GM18502 (cell line): ENCODE data around the gene TMEM266.

Experiments
- ATAC-seq: cut with Tn5 transposase; IDR thresholded peaks from one replicate; pipeline ENCODE4 v1.9.1; 2021; ENCODE audit warnings: mild to moderate bottlenecking; ENCODE audit not compliant: unreplicated experiment, poor library complexity

The TMEM266 gene

DNA sequence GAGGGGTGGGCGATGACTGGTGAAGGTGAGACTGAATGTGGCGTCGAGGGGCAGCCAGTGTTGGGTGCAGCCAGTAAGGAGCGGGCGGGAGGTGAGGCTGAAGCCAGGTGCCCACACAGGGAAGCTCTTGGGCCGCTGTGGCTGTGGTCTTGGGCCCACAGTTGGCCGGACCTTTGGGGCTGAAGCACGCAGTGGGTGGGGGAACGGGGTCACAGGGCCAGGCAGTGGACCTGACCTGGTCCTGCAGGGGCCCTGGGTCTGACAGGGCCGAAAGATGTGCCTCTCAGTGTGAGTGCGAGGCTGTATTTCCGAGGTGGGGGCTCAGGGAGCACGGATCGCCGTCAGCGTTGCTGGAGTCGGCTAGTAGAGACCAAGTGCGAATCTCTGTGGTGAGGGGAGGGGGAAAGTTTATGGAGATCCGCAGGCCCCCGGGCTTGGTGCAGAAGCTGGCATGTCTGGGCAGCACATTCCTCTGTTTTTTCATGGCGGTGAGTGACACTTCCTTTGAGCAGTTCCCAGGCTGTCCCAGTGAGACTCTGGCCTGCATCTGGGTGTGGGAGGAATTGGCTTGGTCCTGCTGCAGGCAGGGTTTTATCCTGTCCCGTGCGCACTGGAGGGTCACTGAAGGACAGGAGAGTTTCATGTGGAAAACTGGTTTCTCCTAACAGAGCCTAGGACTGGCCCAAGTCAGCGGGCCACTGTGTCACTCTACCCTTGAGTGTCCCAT lies 100.8 kb downstream of the TMEM266 start:
- ATAC-seq, result no peak

DNA sequence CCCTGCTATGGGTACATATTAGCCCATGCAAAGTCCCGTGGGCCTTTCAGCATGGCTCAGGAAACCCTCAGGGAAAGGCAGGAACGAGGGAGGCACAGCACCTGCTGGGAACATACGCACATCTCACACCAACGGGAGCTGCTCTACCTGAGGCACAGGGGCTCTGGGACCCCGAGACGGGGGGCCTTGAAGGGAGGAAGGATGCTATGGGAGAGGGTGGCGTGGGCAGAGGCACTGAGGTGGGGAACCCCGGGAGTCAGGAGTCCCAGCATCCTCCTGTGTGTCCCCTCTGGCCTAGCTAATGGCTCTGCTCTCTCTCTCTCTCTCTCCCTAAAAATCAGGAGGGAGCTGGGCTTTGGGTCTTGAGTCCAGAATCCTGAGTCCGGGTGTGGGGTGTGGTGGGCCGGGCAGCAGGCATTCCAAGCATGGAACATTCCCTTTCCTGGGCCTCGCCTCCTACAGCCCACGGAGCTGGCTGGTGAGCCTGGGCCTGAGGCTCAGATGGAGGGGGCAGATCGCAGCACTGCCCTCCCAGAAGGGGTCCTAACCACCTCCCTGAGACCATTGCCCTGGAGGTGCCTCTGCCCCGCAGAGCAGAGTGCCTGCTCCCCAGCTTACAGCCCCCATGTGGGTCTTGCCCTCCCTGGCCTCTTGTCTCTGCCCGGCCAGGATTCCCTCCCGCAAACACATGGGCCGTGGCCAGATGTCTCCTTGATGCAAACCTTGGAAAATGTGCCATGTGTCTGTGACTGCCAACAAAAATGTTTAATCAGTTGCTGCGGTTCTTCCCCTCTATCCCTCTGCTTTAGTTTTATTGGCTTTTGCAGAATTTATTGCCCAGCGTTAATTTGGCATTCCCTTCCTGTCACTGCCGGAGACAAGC lies 101.6 kb downstream of the TMEM266 start:
- ATAC-seq, result no peak

GRCh38 chr15:76162036-76162398 lies 102.2 kb downstream of the TMEM266 start:
- ATAC-seq, result no peak

DNA sequence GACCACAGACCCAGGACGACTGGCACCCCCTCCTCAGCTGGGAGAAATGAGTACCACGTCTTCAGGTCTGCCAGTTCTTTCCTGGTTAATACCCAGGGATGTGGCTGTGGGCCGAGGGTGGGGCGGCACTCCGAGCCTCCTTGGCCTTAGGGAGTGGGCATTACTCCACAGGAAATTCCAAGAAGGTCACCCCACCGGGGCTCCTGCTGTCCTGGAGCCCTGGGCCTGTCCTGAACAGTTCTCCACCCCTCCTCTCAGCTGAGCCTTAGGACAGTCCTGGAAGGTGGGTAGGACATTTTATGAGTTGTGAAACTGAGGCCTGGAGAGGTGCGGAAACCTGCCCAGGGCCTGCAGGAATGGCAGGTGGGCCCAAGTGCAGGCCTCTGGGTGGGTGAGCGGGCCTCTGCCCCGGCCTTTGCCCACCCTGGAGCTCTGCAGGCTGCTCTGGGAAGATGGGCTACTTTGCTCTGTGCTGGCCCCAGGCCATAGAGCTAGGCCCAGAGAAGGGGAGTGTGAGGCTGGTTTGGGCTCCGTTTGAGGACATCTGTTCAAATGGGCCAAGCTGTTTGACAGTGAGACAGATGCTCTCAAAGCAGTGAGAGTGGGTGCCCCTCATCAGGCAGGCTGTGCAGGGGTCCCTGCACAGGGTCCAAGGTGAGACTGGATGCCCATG lies 103.1 kb downstream of the TMEM266 start:
- ATAC-seq, result no peak

DNA sequence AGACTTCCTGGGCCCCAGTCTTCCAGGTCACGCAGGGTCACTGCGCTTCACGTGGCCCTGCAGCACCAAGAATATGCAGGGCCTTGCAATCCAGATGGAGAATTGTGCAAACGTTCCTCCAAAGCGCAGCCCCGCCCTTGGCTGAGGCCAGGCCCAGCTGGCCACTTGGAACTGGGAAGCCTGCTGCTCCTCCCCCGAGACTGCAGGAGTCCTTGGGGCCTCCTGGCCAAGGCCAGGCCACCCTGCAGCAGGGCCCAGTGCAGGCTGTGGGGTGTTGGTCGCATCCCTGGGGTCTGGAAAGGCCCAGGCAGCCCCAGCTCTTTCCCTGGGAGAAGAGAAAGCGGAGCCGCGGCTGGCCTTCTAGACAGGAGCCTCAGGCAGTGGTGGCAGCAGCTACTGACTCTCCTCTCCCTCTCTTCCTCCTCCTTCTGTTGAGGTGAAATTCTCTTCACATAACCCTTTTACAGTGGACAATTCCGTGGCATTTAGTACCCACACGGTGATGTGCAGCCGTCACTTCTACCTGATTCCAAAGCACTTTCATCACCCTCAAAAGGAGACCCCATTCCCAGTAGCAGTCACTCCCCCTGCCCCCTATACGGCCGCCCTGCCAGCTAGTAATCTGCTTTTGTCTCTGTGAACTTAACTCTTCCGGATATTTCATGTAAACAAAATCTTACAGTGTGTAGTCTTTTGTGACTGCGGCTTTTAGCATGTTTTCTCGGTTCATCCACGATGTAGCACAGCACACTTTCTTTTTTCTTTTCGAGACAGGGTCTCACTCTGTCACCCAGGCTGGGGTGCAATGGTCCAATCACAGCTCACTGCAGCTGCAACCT lies 103.9 kb downstream of the TMEM266 start:
- ATAC-seq, result no peak

GRCh38 chr15:76164602-76165001 lies 104.8 kb downstream of the TMEM266 start:
- no peak for ATAC-seq

DNA sequence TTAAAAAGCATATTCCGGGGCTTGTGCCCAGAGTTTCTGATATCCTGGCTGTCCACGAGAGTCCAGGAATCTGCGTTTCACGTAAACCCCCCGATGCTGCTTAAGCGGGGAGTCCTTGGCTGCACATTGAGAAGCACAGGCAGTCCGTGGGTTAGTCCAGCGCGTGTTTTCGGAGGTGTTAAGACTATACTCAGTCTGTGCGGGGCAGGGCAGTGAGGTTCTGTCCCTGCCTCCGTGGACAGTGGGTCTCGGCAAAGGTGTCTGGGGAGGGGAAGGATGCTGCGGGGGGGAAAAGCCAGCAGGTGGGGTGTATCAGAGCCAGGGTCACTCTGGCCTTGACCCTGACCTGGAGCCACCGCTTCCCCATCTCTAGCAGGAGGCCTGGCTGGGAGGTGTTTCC lies 106.2 kb downstream of the TMEM266 start:
- no peak for ATAC-seq

GRCh38 chr15:76168237-76168984 lies 108.6 kb downstream of the TMEM266 start:
- ATAC-seq, result no peak

GRCh38 chr15:76169018-76169417 lies 109.2 kb downstream of the TMEM266 start:
- no peak for ATAC-seq

DNA sequence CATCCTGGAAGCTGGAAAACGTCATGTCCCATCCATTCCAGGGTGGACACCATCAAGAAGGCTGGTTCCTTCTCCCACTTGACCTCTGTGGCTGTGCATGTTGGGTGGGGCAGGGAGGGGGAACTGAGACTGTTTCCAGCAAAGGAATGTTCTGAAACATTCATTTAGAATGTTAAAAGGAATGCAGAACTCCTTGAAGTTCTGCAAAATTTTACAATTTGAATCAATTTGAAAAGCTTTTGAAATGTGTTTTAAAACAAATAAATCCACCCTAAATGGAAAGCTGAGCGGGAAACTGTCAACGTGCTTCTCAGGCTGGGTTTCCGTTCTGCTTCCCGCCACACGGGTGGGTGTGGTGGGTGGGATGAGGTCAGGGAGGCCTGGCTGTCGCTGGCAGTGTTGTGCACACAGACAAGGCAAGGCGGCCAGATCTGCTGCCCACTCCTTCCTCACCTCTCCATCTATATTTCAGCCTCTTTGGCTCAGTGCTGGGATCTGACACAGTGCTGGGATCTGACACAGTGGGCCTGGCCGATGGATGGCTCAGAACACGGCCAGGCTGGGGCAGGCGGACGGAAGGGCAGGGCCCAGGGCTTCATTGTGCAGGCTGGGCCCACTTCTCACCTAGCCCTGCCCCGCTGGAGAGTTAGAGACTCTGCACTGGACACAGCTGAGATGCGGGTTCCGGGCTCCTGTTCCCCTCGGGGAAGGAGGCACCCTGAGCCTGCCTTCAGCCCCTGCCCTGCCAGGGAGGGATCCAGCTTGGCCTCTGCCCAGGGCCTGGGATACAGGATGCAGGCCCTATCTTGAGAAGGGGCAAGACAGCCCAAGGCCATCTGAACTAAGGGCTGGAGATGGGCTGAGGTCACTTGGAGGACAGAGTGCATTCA lies 110.4 kb downstream of the TMEM266 start:
- ATAC-seq, result no peak

DNA sequence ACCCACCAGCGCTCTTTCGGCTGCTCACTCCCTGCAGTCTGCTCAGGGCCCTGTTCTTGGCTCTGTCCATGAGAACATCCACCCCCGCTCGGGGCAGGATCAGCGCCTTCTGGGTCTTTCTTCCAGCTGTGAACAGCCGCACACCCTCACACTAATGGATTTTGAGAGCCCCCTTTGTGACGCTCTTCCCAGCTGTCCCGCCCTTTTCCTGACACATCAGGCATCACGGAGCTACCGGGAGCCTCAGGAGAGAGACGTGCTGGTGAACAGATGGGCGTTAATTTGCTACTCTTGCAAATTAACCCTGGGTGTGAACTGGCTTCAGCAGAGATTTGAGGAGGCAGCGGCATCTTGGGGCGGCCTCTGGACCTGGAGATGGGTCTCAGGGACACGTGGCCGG lies 113.0 kb downstream of the TMEM266 start:
- ATAC-seq, result no peak

GRCh38 chr15:76173317-76173834 lies 113.6 kb downstream of the TMEM266 start:
- no peak for ATAC-seq

GRCh38 chr15:76174654-76175053 lies 114.9 kb downstream of the TMEM266 start:
- ATAC-seq, result no peak

- ATAC-seq, result no peak
These were observed 115.7 kb downstream of the TMEM266 start for GRCh38 chr15:76175442-76175841.

GRCh38 chr15:76176059-76176458 lies 116.3 kb downstream of the TMEM266 start:
- no peak for ATAC-seq

DNA sequence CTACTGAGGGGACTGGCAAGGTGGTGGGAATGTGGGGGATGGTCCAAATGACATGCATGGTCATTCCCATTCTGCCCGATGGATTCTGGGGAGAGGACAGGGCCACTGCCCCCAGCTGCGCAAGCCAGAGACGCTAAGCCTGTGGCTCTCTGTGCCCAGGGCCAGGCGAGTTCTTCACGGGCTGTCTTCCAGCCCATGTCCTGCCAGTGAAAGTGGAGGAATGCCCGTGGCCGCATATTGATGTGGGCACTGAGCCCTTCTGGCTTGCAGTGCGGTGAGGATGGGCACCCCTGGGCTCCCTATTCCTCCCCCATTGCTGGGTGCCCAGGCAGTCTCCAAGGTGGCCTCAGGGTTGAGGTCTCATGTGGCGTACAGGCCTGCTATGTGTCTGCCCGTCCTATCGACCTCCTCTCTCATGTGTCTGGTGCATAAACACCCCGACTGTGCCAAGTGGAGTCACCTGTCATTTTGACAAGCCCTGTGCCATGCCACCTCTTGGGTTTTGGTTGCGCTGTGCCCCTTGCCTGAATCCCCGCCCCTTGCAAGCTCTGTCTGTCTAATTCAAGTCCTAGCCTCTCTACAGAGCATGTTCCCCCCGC lies 116.8 kb downstream of the TMEM266 start:
- no peak for ATAC-seq

GRCh38 chr15:76177491-76178040 lies 117.8 kb downstream of the TMEM266 start:
- ATAC-seq, result no peak
